Measurements from ENCODE around the gene SH3RF3.

The SH3RF3 gene

DNA sequence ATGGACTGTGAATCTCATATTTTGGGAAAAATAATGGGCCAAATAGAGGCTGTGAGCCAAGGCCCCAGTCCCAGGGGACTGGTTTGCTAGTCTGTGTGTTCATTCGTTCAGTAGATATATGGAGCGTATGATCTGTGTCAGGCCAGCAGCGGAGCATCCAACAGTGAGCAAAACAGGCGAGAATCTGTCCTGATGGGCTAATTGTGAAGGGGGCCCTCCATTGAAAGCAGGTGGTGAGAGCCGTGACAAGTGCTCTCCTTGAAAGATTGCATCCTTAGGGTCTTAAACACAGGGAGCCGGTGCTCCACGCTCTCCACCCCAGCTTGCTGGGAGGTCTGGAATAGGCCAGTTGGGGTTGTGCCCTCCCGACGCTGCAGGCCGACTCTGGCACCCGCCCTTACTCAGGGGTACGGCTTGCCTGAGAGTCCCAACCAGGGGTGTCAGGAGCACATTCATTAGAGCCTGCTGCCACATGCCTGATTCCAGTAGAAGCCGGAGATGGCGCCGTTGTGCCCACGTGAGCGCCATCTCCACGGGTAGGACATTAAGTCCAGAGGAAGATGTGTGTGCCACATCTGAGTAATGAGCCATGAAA lies 213.3 kb downstream of the SH3RF3 start:
- DNase-seq = peak in 1 of 2 experiments; percentile 52

GRCh38 chr2:109342930-109343329 lies 213.9 kb downstream of the SH3RF3 start:
- DNase-seq = peak; percentile 18 to 79

DNA sequence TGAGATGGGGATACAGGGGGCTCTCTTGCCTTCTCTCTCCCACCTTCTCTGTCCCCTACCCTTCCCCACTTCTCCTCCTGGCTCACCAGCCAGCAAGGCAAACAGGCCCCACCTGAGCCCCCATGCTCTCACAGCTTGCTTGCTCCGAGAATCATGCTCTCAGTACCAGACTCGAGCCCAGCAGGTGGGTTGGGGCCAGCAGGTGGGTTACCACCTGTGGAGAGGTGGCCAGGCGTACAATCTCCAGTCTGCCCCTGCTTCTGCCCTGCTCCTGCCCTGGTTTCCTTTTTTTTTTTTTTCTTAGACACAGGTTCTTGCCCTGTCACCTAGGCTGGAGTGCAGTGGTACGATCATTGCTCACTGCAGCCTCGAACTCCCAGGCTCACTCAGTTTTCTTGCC lies 214.5 kb downstream of the SH3RF3 start:
- DNase-seq = no peak

- no peak for DNase-seq
These were observed 215.3 kb downstream of the SH3RF3 start for GRCh38 chr2:109344270-109344805.

- no peak for DNase-seq
These were observed 216.1 kb downstream of the SH3RF3 start for GRCh38 chr2:109345091-109345490.

GRCh38 chr2:109345653-109346480 lies 216.9 kb downstream of the SH3RF3 start:
- DNase-seq = no peak

DNA sequence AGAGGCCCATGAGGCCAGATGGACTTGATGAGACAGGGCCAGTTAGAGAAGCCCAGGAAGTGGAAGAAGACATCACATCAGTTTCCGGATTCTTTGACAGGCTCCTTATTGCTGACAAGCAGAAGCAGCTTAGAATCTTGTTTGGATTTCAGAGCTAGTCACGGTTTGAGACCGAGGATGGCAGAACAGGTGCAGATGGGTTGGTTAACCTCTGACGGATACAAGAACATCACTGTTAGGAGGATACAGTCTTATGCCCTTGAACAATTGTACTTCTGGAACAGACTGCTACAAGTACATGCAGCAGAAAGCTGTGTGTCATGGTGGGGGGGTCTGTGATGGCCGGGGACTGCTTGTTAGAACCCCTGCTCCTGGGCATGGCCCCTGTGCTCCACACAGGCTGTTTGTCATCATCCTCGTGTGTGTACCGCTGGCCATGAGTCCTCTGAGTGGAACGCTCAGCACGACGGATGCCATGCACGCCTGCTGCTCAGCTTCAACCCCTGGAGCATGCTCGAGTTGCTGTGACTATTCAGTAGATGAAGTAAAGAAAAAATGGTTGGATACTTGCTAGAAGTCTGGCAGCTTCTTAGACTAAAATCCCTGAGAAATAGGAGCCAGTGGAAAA lies 217.7 kb downstream of the SH3RF3 start:
- DNase-seq = no peak

- no peak for DNase-seq
These were observed 218.6 kb downstream of the SH3RF3 start for GRCh38 chr2:109347626-109348025.

GRCh38 chr2:109348190-109348589 lies 219.2 kb downstream of the SH3RF3 start:
- no peak for DNase-seq

DNA sequence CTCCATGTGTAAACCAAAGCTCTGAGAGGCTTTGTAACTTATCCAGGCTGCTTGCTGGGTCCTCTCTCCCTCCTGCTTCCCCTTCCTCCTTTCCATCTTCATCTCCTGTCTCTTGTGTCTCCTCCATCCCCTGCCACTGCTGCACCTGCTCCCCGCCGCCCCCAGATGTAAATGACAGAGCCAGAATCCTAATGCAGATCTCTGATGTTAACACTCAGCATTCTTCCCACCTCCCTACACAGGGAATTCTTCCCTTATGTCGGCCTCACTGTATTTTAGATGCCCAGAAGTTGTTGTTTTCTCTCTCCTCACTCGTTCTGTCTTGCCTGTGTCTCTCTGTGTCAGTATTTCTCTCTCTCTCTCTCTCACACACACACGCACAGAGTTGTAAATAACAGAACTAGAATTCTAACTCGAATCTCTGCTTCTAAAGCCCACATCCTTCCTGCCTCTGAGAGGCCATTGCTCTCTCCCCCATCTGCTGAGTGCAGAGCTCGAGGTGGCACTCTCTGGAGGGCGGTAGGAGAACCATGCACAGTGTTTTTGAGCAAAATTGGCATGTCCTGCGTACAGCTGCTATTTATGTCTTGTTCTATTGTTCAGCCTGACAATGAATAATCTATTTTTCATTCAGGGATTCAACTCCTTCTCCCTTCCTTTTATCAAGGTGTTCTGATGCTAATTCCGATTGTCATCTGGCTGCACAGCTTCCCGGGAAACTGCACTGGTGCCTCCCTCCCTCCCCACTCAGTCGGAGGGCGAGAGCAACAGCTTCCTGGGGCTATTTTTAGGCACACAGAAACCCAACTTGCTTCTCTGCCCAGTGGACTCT lies 219.9 kb downstream of the SH3RF3 start:
- DNase-seq = no peak

DNA sequence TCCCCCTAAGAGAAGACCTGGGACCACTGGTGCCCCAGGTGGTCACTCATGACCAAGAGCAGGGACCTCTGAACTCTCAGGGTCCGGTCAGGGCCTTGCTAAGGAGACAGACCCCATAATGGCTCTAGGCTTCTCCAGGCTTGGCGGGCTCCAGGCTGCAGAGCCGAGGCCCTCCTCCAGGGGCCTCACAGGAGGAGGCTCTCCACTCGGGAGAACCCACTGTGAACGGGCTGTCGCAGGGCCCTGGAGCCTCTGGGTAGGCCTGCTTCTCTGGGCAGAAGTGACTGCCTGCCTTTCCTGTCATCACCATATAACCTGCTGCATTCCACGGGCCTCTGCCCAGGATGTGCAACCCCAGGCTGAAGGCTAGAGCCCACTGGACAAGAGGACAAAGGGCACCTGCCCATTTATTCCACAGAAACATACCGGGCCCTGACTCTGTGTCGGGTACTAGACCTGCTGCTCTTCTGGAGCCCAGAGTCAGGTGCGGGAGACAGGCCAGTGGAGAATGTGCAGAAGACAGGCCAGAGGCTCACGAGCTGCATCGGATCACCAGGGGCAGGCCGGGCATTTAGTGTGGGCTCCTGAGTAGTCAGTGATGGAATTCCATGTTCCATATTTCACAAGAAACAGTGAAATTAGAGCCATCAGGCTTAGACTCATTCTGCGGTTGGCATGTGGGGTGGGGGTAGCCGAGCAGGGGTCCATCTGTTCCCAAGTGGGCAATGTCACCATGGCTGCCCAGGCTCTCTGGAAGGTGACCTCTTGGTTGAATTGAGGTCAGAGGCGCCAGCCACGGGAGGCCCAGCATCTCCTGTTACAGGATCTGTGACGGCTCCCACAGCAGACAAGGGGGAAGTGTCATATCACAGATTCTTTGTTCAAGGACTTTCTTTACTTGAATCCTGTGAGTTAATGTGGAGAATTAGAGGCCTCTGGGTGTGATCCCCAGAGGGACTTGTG lies 220.8 kb downstream of the SH3RF3 start:
- DNase-seq = no peak

- no peak for DNase-seq
These were observed 221.5 kb downstream of the SH3RF3 start for GRCh38 chr2:109350526-109350925.

- no peak for DNase-seq
These were observed 222.3 kb downstream of the SH3RF3 start for GRCh38 chr2:109351164-109351756.

DNA sequence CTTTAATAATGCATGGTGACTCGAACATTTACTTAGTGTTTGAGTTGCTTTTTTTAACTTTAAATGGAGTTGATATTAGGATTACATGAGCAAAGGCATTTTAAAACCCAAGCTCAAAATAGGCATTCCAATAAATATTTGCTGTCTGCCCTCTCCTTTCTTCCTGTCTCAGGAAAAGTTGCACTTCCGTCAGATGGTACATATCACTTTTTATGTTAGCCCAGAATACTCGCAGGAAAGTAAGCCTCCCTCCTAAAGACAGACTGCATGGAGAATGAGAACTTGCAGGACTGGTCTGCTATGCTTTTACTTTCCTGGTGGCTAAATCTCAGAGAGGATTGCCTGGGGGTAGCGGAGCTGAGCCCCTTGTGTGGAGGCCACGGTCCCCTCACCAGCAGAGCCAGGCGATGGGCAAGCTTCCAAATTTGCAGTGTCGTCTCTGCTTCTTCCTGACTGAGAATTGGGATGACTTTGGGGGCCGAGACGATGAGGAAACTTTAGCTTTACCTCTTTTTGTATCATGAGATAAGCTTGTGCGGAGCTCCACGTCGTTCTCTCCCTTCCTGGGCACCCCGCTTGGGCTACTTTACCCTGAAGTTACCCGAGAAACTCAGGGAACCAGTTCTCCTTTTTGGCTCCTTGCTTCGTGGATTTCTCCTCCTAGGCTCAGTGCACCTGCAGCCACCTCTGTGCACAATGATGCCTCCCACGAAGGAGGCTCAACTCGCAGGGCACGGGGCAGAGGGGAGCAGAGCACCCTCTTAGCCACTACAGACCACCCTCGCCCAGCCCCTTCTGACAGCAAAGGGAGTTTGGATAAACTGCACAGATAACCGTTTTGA lies 223.3 kb downstream of the SH3RF3 start:
- no peak for DNase-seq

GRCh38 chr2:109352898-109353689 lies 224.1 kb downstream of the SH3RF3 start:
- no peak for DNase-seq

- DNase-seq = no peak
These were observed 225.1 kb downstream of the SH3RF3 start for GRCh38 chr2:109353806-109354745.

- no peak for DNase-seq
These were observed 226.3 kb downstream of the SH3RF3 start for GRCh38 chr2:109355192-109355843.

Measured in NCI-H524 (cell line).